Activated CD8-positive, alpha-beta memory T cell treated with anti-CD3 and anti-CD28 coated beads for 48 hours (primary cell): ENCODE data around the gene EEFSEC.

Experiments
- DNase-seq, 3 experiments: peaks; one replicate each; pipeline ENCODE4 v3.0.0-alpha.2; 2020; ENCODE audit warnings: low read depth in 2 of 3, low spot score in 2 of 3

Gene EEFSEC

DNA sequence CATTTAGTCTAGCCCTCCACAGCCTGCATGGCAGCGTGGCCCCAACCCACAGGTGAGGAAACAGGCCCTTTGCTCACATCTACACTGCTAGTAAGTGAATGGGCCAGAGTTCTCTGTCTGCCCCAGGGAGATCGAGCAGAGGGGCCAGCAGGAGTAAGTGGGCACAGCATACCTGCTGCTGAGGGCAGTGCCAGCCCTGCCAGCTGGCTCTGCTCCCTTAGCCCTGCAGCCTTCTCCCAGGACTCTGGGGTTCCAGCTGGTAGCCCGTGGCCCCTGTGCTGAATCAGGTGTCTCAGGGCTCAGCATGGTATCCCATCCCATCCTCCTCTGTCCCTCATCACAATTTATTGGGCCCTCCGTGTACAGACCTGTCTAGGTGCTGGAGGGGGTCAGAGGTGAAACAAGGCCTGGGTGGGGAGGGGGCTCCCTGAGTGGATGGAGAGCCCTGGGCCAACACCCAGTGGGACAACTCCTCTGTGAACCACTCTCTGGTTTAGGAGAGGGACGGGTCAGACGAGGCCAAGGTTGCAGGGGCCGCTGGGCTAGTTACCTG is 211.6 kb downstream of the EEFSEC start:
- no peak for DNase-seq

DNA sequence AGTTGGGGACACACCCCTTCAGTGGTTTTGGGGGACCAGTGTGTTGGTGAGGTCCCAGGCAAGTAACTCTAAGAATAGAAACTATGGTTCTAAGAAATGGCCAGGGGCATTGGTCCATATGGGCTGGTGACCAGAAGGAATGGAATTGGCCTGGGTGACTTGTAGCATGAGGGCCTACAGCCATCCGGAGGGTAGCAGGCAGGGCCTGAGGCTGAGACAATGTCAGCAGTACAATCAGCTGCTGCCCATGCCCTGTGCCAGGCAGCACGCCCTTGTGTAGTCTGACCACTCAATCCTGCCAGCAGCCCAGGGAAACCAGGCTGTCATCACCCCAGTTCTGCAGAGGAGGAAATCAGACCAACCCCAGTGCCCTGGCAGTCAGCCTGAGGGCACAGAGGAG is 212.9 kb downstream of the EEFSEC start:
- no peak for DNase-seq

GRCh38 chr3:128366652-128367051 is 213.4 kb downstream of the EEFSEC start:
- no peak for DNase-seq

DNA sequence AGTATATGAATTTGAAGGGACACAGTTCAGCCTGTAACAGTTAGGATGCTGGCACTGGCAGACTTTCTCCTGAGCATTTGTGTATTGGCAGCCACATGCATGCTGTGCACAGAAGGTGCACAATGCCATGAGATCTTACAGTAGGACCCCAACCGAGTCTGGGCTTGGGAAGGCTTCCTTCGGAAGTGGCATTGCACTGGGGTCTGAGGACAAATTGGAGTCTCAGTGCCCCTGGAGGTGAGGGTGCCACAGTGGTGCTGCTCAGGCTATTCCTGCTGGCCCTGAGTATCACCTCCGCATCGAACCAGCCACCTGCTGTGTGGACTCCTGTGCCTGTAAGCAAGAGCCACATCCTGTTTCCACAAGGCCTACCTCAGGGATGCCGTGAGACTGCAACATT is 213.9 kb downstream of the EEFSEC start:
- DNase-seq, result no peak

DNA sequence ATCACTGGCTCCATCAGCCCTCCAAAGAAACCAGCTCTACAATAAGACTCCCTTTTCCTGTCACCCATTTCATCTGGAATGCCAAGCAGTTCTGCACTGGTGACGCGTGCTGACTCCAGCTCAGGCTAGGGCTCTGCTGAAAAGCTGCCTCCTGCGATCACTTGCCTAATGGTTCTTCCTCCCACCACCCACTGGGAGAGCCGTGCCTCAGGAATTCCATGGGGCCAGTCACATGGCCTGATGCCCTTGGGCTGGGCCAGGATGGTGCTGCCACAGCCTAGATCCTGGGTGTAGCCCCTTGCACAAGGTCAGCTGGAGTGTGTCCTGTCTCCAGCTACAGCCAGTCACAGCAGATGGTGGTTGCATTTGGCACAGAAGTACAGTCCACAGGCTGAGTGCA is 214.5 kb downstream of the EEFSEC start:
- no peak for DNase-seq

GRCh38 chr3:128368626-128369025 is 215.3 kb downstream of the EEFSEC start:
- DNase-seq, result no peak

DNA sequence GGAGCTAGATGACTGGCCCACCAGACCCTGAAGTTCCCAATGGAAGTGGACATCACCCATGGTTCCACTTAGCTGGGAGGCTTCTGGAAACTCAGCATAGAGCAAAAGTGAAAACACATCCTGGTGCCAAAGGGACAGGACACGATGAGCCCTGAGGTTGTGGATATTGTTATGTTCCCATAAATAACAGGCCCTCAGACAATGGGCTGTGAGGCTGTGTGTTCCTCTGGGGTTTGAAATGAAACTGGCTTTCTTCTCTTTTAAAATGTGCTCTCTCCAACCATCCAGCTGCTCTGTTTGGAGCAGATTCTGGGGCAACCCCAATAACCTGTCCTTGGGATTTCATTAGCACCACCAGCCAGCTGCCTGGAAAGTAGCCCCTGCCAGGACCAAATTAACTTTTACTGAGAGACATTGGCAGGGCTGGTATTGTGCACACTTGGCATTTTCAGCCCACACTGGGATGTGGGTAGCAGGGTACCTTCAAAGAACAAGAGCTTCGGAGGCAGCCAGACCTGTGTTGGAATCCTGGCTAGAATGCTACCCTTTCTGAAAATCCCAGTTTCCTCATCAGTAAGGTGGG is 215.9 kb downstream of the EEFSEC start:
- DNase-seq, result no peak

- no peak for DNase-seq
Measured at GRCh38 chr3:128369881-128370642, 216.8 kb downstream of the EEFSEC start.

DNA sequence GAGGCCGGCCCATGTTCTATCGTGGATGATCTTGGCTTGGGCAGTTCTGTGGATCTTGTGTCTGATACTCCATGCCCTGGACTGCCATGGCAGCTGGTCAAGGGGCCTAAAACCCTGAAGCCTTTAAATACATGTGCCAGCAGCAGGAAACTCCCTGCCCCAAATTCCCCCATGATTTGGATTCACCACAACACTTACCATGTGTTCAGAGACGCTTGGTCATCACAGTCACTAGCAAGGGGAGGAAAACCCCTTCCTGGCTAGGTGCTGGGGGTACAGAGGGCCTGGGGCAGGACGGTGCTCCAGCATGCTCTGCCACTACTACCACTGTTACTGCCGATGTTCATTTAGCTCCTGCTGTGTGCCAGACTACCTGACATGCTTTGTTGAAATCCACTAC is 219.0 kb downstream of the EEFSEC start:
- DNase-seq, result no peak

- no peak for DNase-seq
Measured at GRCh38 chr3:128372707-128373533, 219.6 kb downstream of the EEFSEC start.

GRCh38 chr3:128374746-128375445 is 221.6 kb downstream of the EEFSEC start:
- DNase-seq, result no peak

DNA sequence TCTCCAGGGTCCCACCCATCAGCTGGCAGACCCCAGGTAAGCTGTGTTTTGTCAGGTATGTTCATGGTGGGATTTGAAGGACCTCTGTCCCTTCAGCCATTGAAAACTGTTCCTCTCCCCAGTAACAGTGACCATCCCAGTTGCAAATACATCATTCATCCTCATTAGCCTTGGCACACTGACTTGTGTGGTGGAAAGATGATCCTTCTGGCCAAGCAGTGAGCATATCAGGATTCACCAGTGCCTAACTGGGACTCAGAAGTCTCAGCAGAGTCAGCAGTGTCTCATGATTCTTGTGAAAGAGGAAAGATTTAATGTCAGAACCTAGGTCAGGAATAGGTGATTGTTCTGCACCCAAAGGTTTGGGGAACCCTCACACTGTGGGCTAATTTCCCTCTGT is 223.2 kb downstream of the EEFSEC start:
- no peak for DNase-seq

DNA sequence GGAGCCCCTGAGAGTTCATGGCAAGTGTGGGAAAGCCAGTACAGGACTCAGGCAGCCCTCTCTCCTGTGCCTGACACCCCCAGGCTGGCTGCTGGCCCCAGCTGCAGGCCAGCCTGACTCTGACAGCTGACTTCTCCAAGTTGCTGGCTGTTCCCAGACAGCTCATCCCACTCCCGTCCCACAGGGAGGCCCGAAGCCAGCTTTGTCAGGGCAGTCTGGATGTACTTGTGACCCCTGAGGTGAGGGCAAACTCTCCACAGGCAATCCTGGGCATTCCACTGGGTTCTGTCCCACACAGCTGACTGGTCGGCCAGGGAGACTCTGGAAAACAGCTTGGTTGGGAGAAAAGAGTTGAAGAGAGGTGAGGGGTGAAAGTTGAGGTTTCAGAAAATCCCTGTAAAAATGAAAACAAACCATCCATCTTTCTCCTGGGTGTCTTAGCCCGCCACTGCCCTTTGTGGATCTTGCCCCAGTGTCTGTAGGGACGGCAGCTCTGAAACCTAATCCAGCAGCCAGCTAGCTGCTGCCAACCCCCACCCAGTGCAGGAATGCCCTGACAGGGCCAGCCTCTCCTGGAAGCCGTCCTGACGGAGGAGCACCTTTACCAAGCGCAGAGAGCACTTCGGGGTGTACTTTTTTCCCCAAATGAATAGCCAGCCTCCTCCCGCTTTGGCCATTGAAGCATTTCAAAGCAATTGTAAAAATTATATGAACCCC is 225.5 kb downstream of the EEFSEC start:
- no peak for DNase-seq

DNA sequence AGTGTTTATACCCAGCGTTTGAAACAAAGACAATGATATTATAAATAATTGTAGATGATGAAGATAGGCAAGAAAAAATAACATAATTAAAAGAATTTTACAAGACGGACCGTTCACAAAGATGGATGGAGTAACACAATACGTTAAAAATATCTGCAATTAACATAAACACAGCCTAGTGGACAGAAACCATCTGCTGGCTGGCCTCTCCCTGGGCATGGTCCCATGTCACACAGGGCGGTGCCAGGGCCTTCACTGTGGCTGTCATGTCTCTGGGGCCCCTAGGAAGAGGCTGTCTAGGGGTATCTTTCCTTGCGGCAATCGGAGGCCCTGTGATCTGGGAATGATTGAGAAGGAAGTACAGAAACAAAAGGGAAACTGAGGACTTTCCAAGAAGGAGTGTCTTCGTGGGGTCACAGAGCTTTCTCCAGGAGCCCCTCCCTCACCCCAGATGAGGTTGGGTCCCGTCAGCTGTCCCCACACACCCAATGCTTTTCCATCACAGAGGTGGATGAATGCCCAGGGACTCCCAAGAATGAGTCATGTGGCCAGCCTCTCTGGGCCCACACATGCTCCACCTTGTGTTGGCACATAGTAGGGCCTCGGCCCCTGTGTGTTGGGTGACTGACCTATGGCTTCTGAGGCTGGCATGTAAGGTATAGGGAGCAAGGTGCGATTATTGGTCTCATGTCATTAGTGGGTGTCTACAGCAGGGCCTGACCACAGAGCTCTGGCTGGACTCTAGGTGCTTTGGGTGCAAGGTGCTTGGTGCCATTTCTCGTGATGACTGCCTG is 226.3 kb downstream of the EEFSEC start:
- DNase-seq, result no peak

DNA sequence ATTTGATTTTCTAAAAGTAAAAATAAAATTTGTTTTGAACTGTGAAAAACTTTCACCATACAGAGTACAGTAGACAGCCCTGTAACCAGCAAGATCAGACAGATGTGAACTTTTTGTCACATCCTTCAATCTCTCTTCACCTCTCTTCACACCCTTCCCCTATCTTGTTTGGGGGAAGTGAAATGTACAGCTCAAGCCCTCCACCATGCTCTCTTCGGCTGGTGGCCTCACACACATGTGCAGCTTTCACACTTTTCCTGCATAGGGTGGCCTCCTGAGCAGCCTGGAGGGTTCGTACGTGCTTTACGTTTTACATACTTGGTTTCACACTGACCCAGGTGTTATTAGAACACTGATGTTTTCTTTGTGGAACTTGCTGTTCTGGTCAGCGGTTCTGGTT is 227.0 kb downstream of the EEFSEC start:
- no peak for DNase-seq

DNA sequence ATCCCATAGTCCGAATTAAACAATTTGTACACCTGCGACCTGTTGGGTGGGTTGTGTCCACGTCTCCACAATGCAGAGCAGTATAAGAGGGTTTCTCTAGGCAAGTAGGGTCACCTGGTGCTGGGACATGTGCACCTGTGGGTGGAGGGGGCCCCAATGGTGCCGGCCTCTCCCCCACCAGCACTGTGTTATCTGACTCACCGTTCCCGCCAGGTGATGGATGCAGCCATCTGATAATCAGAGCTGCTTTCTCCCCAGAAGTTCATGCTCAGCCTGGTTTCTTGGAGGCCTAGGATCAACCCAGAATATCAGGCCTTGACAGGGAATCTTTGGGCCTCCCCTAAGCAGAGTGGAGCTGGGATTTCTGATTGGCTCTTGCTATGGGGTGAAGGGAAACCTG is 227.4 kb downstream of the EEFSEC start:
- DNase-seq, result no peak

DNA sequence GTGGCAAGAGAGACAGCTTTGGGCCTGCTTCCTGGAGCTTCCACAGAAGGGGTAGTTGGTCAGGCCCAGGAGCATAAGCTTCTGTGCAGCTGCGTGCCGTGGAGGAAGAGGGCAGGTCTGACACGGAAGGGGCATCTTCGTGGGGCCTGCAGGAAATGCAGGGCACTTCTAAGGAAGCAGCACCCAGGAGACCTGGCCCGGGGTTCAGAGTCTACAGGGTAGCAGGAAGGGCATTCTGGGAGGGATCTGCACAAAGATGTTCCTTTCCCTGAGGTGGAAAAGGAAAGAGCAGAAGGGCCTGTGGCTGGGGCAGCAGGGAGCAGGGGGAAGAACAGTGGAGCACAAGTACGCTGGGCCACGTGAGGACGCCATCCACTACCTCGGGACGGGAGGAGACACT is 228.3 kb downstream of the EEFSEC start:
- DNase-seq, result no peak

DNA sequence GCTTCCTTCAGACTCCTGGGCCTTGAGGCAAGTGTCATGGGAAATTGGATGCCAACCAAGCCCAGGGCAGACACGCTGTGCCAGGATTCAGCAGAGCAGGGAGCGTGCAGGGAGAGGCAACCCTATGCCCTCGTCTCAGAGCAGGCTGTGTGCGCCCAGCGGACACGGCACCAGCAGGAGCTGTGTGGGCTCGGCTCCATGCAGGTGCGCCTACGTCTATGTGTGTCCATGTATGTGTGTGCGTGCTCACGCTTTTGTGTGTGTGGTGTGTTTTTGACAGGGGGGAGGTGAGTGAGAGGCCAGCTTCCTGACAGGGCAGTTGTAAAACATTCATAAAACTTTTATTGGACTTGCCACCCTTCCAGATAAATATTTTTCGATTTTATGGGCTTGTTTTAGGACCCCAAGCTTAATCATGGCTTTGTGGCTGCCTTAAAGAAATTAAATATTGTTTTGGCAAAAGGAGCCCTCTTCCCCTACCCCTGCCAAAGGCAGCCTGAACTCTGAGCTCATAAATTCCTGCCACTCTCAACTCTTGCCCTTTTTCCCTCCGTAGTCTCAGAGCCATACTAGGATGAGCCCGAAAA is 229.0 kb downstream of the EEFSEC start:
- DNase-seq, result no peak
